ENCODE measurements around the gene EDC4.

DNA sequence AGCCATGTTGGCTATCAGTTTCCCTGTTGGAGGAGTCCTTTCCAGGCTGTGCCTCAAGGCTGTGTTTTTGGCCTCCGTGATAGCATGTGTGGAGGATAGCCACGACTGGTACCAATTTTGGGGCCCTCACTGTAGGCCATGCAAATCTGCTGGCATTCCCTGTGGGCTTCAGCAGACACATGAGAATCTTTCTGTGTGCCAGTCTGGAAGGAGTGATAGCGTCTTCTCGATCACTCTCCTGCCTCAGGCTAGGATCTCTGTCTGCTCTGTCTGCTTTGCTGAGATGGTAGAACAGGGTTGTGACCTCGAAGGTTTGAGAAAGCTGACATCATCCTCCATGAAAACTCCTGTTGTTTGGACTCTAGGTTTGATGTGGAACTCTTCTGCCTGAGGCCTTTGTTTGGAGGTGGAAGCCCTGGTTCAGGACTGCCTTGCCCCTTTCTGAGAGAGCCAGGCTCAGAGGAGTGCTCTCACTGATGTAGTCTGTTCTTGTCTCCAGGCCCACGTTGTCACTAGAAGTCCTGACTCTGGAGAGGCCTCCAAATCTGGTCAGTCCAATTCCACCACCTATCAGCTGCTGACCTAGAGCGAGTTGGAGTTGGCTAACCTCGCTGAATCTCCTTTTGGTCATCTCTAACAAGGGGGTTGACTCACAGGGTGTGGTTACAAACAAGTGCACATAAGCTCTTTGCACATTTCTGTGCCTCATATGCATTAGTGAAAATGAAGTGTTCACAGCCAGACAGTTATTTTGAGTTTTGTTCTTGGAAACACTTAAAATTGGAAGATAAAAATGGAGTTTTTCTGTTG lies 12.1 kb upstream of the EDC4 start:
- TF ChIP-seq, protein P1, sequence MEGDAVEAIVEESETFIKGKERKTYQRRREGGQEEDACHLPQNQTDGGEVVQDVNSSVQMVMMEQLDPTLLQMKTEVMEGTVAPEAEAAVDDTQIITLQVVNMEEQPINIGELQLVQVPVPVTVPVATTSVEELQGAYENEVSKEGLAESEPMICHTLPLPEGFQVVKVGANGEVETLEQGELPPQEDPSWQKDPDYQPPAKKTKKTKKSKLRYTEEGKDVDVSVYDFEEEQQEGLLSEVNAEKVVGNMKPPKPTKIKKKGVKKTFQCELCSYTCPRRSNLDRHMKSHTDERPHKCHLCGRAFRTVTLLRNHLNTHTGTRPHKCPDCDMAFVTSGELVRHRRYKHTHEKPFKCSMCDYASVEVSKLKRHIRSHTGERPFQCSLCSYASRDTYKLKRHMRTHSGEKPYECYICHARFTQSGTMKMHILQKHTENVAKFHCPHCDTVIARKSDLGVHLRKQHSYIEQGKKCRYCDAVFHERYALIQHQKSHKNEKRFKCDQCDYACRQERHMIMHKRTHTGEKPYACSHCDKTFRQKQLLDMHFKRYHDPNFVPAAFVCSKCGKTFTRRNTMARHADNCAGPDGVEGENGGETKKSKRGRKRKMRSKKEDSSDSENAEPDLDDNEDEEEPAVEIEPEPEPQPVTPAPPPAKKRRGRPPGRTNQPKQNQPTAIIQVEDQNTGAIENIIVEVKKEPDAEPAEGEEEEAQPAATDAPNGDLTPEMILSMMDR (conservative IDR thresholded peaks at IDR 0.05; ENCODE audit: low read depth, low read length): no peak
- TF ChIP-seq EZH2 (IDR thresholded peaks at IDR 0.05; ENCODE audit: borderline replicate concordance, low read depth, low read length, poor library complexity, severe bottlenecking): no peak

Measured in A673 (cell line).